Peyer's patch (tissue), 4 donors: ENCODE results near the gene NECAB2. TPM values are rescaled to one million over a fixed set of nuclear protein-coding genes. Genes with fewer than 3 reads are reported as not detected.

ENCODE experiments used
- DNase-seq, 3 donors: peaks; one replicate each; pipeline ENCODE4 v3.0.0-alpha.2; 2017 to 2019
- H3K27ac ChIP-seq, 4 donors: fragments of 200-600 bp; sonication (generic); one replicate each; pipeline ENCODE4 v1.5.1; 2016 to 2019
- H3K27me3 ChIP-seq, 2 donors: fragments of 200-600 bp; sonication (generic); one replicate each; pipeline ENCODE4 v1.5.1; 2019
- H3K36me3 ChIP-seq, 3 donors: fragments of 200-600 bp; sonication (generic); one replicate each; pipeline ENCODE4 v1.5.1; 2016 to 2019
- H3K4me1 ChIP-seq, 4 donors: fragments of 200-600 bp; sonication (generic); one replicate each; pipeline ENCODE4 v1.5.1; 2016 to 2019
- H3K4me3 ChIP-seq, 4 donors: fragments of 200-600 bp; sonication (generic); 1 replicate in 3 of 4; 2 replicates in 1 of 4; pipeline ENCODE4 v1.5.1; 2016 to 2019; ENCODE audit warnings: mild to moderate bottlenecking in 1 of 4
- H3K9me3 ChIP-seq, 4 donors: fragments of 200-600 bp; sonication (generic); one replicate each; pipeline ENCODE4 v1.5.1; 2016 to 2019; ENCODE audit warnings: mild to moderate bottlenecking in 1 of 4
- CTCF ChIP-seq, 6 experiments: fragments of 450-650 bp in 4 of 6; fragments of 200-600 bp in 2 of 6; sonication (generic) in 1 of 6; IDR thresholded peaks; one replicate each; pipeline ENCODE4 v1.5.1; 2017 to 2019; ENCODE audit warnings: antibody characterized with exemption in 6 of 6, mild to moderate bottlenecking in 3 of 6, moderate library complexity in 1 of 6
- POLR2A ChIP-seq, 2 donors: fragments of 450-650 bp; IDR thresholded peaks; one replicate each; pipeline ENCODE4 v1.5.1; 2017; ENCODE audit warnings: antibody characterized with exemption in 2 of 2, mild to moderate bottlenecking in 2 of 2, moderate library complexity in 2 of 2
- total RNA-seq, 4 donors: library from RNA; depleted of rRNA; stranded (reverse); fragments of >200 nt; gene quantifications; one replicate each; pipeline ENCODE4 v1.1.0, GENCODE V29; 2016

NECAB2 gene
- total RNA-seq, 4 donors from 2014 or later = 1.2 TPM; not detected in 3

DNA sequence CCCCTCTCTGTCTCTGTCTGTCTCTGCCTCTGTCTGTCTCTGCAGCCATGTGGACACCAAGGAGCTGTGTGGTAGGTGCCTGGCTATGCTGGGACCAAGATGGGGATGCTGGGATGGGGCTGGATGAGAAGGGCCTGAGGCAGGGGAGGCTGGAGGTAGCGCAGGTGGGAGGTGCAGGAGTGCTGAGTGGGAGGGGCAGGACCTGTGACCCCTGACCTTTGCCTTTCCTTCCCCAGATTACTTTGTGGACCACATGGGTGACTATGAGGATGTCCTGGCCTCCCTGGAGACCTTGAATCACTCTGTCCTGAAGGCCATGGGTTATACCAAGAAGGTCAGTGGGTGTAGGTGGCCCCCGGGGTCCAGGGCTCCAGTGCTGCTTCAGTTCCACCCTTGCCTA, 12.8 kb downstream of the NECAB2 start:
- TF ChIP-seq POLR2A (IDR thresholded peaks at IDR 0.05) (no peak), CTCF (IDR thresholded peaks at IDR 0.05) (no peak)
- Histone ChIP-seq H3K4me3 (no peak overlapping the region), H3K27ac (no peak overlapping the region), H3K4me1 (no peaks in the 10 kb centered on the region), H3K27me3 (no peaks in the 10 kb centered on the region), H3K9me3 (no peaks in the 10 kb centered on the region), H3K36me3 (no peaks in the 10 kb centered on the region)
- no peak for DNase-seq

- no peaks in the 10 kb centered on the region for H3K4me1 ChIP-seq
- no peak overlapping the region for H3K27ac ChIP-seq
- no peak overlapping the region for H3K4me3 ChIP-seq
- H3K9me3 ChIP-seq = no peaks in the 10 kb centered on the region
- DNase-seq = no peak
- no peaks in the 10 kb centered on the region for H3K27me3 ChIP-seq
- no peak for TF ChIP-seq CTCF (IDR thresholded peaks at IDR 0.05)
- TF ChIP-seq POLR2A (IDR thresholded peaks at IDR 0.05) = no peak
- no peaks in the 10 kb centered on the region for H3K36me3 ChIP-seq
Measured at GRCh38 chr16:83981799-83982198, 13.8 kb downstream of the NECAB2 start.

- Histone ChIP-seq H3K36me3 (no peaks in the 10 kb centered on the region), H3K27ac (no peak overlapping the region), H3K4me1 (no peaks in the 10 kb centered on the region), H3K9me3 (no peaks in the 10 kb centered on the region), H3K27me3 (no peaks in the 10 kb centered on the region), H3K4me3 (no peak overlapping the region)
- DNase-seq = no peak
- TF ChIP-seq POLR2A (IDR thresholded peaks at IDR 0.05) = no peak
- TF ChIP-seq CTCF (IDR thresholded peaks at IDR 0.05) = no peak
Measured at GRCh38 chr16:83983491-83983890, 15.4 kb downstream of the NECAB2 start.

DNA sequence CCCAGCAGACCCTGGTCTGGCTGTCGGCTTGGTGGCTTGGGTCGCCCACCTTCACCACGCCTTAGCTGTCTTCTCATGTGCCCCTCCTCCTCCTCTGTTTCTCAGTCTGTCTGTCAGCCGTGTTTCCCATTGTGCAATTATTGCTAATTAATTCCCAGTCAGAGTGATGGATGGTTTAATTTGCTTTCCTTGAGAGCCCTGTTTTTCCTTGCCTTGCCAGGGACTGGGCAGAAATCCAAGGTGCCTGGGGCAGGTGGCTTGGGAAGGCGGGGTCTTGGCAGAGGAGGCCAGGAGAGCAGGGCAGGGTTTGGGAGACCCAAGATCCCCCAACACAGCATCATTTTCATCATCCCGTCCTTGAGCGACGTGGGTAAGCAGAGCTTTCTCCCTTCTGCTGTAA, 21.3 kb downstream of the NECAB2 start:
- no peak overlapping the region for H3K27ac ChIP-seq
- TF ChIP-seq POLR2A (IDR thresholded peaks at IDR 0.05) = no peak
- no peak for TF ChIP-seq CTCF (IDR thresholded peaks at IDR 0.05)
- H3K4me1 ChIP-seq = no peaks in the 10 kb centered on the region
- H3K9me3 ChIP-seq = no peaks in the 10 kb centered on the region
- H3K4me3 ChIP-seq = no peak overlapping the region
- H3K36me3 ChIP-seq = no peaks in the 10 kb centered on the region
- DNase-seq = no peak
- H3K27me3 ChIP-seq = no peaks in the 10 kb centered on the region

GRCh38 chr16:83990492-83990891, 22.4 kb downstream of the NECAB2 start:
- DNase-seq = no peak
- Histone ChIP-seq H3K4me1 (no peaks in the 10 kb centered on the region), H3K36me3 (no peaks in the 10 kb centered on the region), H3K27me3 (no peaks in the 10 kb centered on the region), H3K9me3 (no peaks in the 10 kb centered on the region), H3K4me3 (no peak overlapping the region), H3K27ac (no peak overlapping the region)
- TF ChIP-seq POLR2A (IDR thresholded peaks at IDR 0.05) (no peak), CTCF (IDR thresholded peaks at IDR 0.05) (no peak)

- H3K4me1 ChIP-seq = no peaks in the 10 kb centered on the region
- peaks cover 0 to 6% (median 0%) of the 10 kb centered on the region in 4 donors for H3K9me3 ChIP-seq
- TF ChIP-seq POLR2A (IDR thresholded peaks at IDR 0.05) (no peak), CTCF (IDR thresholded peaks at IDR 0.05) (no peak)
- no peak for DNase-seq
- no peaks in the 10 kb centered on the region for H3K27me3 ChIP-seq
- no peaks in the 10 kb centered on the region for H3K36me3 ChIP-seq
- no peak overlapping the region for H3K4me3 ChIP-seq
- no peak overlapping the region for H3K27ac ChIP-seq
Measured at GRCh38 chr16:83992624-83993023, 24.6 kb downstream of the NECAB2 start.
